ENCODE results near the gene INHBC.
A peak's percentile ranks its signal among the peaks of the same experiment; 100 is the strongest.
"Not testable (repeated sequence)": the region's sequence is repeated elsewhere in the genome, so short reads cannot be mapped to it uniquely, and the experiment has no call there.

INHBC gene

GRCh38 chr12:57487055-57487596 is 52.5 kb downstream of the INHBC start:
- no peak for ATAC-seq

- peak; percentile 98 to 99 for ATAC-seq
Measured at GRCh38 chr12:57487597-57488401, 53.2 kb downstream of the INHBC start, which contains the start of gene MARS1. TSS of gene MARS1 (plus strand) at chr12:57488068. CDS start at chr12:57488091, 23 bp downstream.

GRCh38 chr12:57488402-57489156 is 54.0 kb downstream of the INHBC start:
- ATAC-seq: no peak

GRCh38 chr12:57489157-57489641 is 54.6 kb downstream of the INHBC start:
- ATAC-seq: no peak

- ATAC-seq: no peak
Measured at GRCh38 chr12:57490126-57490525, 55.5 kb downstream of the INHBC start.

GRCh38 chr12:57491393-57492280 is 57.1 kb downstream of the INHBC start:
- no peak for ATAC-seq

- not testable (repeated sequence) for ATAC-seq
Measured at GRCh38 chr12:57495051-57495701, 60.6 kb downstream of the INHBC start.

- no peak for ATAC-seq
Measured at GRCh38 chr12:57496822-57497221, 62.2 kb downstream of the INHBC start.

- no peak for ATAC-seq
Measured at GRCh38 chr12:57497223-57498131, 62.9 kb downstream of the INHBC start.

- no peak for ATAC-seq
Measured at GRCh38 chr12:57498132-57498502, 63.5 kb downstream of the INHBC start.

- ATAC-seq: no peak
Measured at GRCh38 chr12:57498571-57498970, 64.0 kb downstream of the INHBC start.

GRCh38 chr12:57500213-57500612 is 65.6 kb downstream of the INHBC start:
- ATAC-seq: no peak
